ENCODE measurements around the gene TRIM31.
A peak's percentile ranks its signal among the peaks of the same experiment; 100 is the strongest.

TRIM31 gene

DNA sequence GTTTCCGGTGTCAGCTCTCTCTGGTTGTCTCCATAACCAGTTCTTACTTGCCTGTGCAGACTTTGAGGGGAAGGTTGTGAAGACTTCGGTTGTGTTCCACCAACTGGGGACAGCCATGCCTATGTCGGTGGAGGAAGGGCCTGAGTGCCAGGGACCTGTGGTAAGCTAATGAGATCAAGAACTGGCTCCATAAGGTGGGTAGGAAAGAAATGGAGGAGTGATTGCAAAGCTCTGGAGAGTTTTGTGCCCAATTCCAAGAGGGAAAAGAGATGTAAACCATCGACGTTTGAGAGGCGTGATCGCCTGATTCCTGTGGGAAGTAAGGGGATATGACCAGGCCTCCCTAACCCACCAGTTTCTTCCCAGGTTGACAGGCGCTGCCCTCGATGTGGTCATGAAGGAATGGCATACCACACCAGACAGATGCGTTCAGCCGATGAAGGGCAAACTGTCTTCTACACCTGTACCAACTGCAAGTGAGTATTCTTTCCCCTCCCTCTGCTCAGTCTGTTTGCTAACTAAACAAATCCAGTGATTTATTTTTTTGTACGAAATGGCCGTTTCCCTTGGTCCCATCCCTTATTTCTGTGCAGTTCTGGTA is 50.9 kb downstream of the TRIM31 start:
- Histone ChIP-seq H3K27me3 (ENCODE audit: control insufficient read depth, insufficient read depth, low read length) (no peaks in the 10 kb centered on the region), H3K4me3 (ENCODE audit: low read length) (peak overlapping the region; percentile 54; the same call in 1 of the 2 replicates), H3K36me3 (ENCODE audit: control insufficient read depth, insufficient read depth, low read length) (no peaks in the 10 kb centered on the region)

GRCh38 chr6:30061092-30061857 is 51.6 kb downstream of the TRIM31 start, which contains the start of gene POLR1H:
TSS of gene POLR1H (plus strand) at chr6:30061265. CDS start at chr6:30061525, 260 bp downstream.
- Histone ChIP-seq H3K36me3 (ENCODE audit: control insufficient read depth, insufficient read depth, low read length) (no peaks in the 10 kb centered on the region), H3K27ac (ENCODE audit: low read length) (no peak within 1 kb of the TSS), H3K4me1 (ENCODE audit: control insufficient read depth, insufficient read depth, low read length) (no peaks in the 10 kb centered on the region), H3K4me3 (ENCODE audit: low read length) (peak within 1 kb of the TSS; percentile 54), H3K9me3 (ENCODE audit: control insufficient read depth, insufficient read depth, low read length) (no peaks in the 10 kb centered on the region), H3K27me3 (ENCODE audit: control insufficient read depth, insufficient read depth, low read length) (no peaks in the 10 kb centered on the region)
- DNase-seq (ENCODE audit: low read depth, low spot score), result peak; percentile 95
- WGBS (ENCODE audit: insufficient coverage, insufficient read length), result no CpG with 5 or more reads among the region's 48 CpGs

More for the DNA sequence above, 50.9 kb downstream of the TRIM31 start:
- no CpG with 5 or more reads among the region's 13 CpGs for WGBS (ENCODE audit: insufficient coverage, insufficient read length)
- H3K9me3 ChIP-seq (ENCODE audit: control insufficient read depth, insufficient read depth, low read length), result no peaks in the 10 kb centered on the region
- H3K4me1 ChIP-seq (ENCODE audit: control insufficient read depth, insufficient read depth, low read length), result no peaks in the 10 kb centered on the region
- DNase-seq (ENCODE audit: low read depth, low spot score), result no peak
- H3K27ac ChIP-seq (ENCODE audit: low read length), result no peak overlapping the region

- no peaks in the 10 kb centered on the region for H3K36me3 ChIP-seq (ENCODE audit: control insufficient read depth, insufficient read depth, low read length)
- WGBS (ENCODE audit: insufficient coverage, insufficient read length), result no CpG with 5 or more reads among the region's 24 CpGs
These were observed 52.2 kb downstream of the TRIM31 start for GRCh38 chr6:30060606-30061091.

GRCh38 chr6:30055513-30055912 is 57.4 kb downstream of the TRIM31 start:
- DNase-seq (ENCODE audit: low read depth, low spot score), result no peak
- Histone ChIP-seq H3K4me3 (ENCODE audit: low read length) (no peak overlapping the region), H3K9me3 (ENCODE audit: control insufficient read depth, insufficient read depth, low read length) (no peaks in the 10 kb centered on the region), H3K36me3 (ENCODE audit: control insufficient read depth, insufficient read depth, low read length) (no peaks in the 10 kb centered on the region), H3K4me1 (ENCODE audit: control insufficient read depth, insufficient read depth, low read length) (no peaks in the 10 kb centered on the region), H3K27me3 (ENCODE audit: control insufficient read depth, insufficient read depth, low read length) (no peaks in the 10 kb centered on the region), H3K27ac (ENCODE audit: low read length) (no peak overlapping the region)
- WGBS (ENCODE audit: insufficient coverage, insufficient read length), result no CpG with 5 or more reads among the region's 1 CpG

More at GRCh38 chr6:30060606-30061091, 52.2 kb downstream of the TRIM31 start:
- no peak for DNase-seq (ENCODE audit: low read depth, low spot score)
- Histone ChIP-seq H3K4me1 (ENCODE audit: control insufficient read depth, insufficient read depth, low read length) (no peaks in the 10 kb centered on the region), H3K27ac (ENCODE audit: low read length) (no peak overlapping the region), H3K9me3 (ENCODE audit: control insufficient read depth, insufficient read depth, low read length) (no peaks in the 10 kb centered on the region), H3K4me3 (ENCODE audit: low read length) (peak overlapping the region; percentile 54), H3K27me3 (ENCODE audit: control insufficient read depth, insufficient read depth, low read length) (no peaks in the 10 kb centered on the region)

DNA sequence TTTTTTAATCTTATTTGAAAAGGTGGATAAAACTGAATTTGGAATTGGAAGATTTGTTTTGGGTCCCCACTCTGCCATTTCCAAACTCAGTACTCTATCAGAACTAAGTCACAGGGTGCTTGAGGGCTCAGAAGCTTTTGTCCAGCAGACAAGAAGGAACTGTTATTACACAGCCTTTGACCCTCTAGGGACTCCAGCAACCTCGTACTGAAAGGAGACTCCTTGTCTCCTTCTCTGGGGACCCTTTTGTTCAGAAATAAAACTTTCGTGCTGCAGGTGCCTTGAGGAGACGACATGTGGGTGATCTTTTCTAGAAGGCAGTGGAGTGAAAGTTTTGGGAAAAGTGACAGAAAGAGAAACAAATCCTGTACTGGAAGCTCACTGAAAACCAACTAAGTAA is 59.2 kb downstream of the TRIM31 start:
- Histone ChIP-seq H3K9me3 (ENCODE audit: control insufficient read depth, insufficient read depth, low read length) (no peaks in the 10 kb centered on the region), H3K27me3 (ENCODE audit: control insufficient read depth, insufficient read depth, low read length) (no peaks in the 10 kb centered on the region), H3K4me1 (ENCODE audit: control insufficient read depth, insufficient read depth, low read length) (no peaks in the 10 kb centered on the region), H3K27ac (ENCODE audit: low read length) (no peak overlapping the region), H3K4me3 (ENCODE audit: low read length) (no peak overlapping the region), H3K36me3 (ENCODE audit: control insufficient read depth, insufficient read depth, low read length) (no peaks in the 10 kb centered on the region)
- no peak for DNase-seq (ENCODE audit: low read depth, low spot score)
- whole genome bisulfite sequencing (ENCODE audit: insufficient coverage, insufficient read length), result no CpG with 5 or more reads among the region's 3 CpGs

Measured in iPS DF 6.9 (cell line).